H1 (cell line): ENCODE data around the gene CACNA1F. TPM values are rescaled to one million over a fixed set of nuclear protein-coding genes. Genes with fewer than 3 reads are reported as not detected.

ENCODE experiments used
- CTCF ChIA-PET: fragments of 300-600 bp; sonication (Branson Sonifier 250); formaldehyde crosslinking; loops from one replicate; lab custom pipeline; 2021; ENCODE audit not compliant: partially characterized antibody; lab: Charles Lee
- POLR2A ChIA-PET: fragments of 300-600 bp; sonication (Branson Sonifier 250); formaldehyde crosslinking; loops from one replicate; lab custom pipeline; 2021; ENCODE audit warnings: inconsistent platforms; ENCODE audit not compliant: partially characterized antibody; lab: Charles Lee
- DNase-seq, 2 experiments: peaks; one replicate each; pipeline versions ENCODE4 v3.0.0 to v3.0.0-alpha.2; 2010 to 2022; ENCODE audit warnings: low spot score in 2 of 2, low read depth in 1 of 2, mixed read lengths in 1 of 2
- FAIRE-seq: peaks from 2 replicates; lab custom pipeline; 2011; peaks lifted over from hg19 to GRCh38; lab: Jason Lieb, UNC
- H2AFZ ChIP-seq: 2 replicates; pipeline ENCODE4 v1.8.1; 2012; ENCODE audit warnings: low read length, inconsistent platforms
- H2AK5ac ChIP-seq: 2 replicates; pipeline ENCODE4 v1.6.1; 2013; ENCODE audit warnings: low read depth, low read length
- H2BK120ac ChIP-seq: replicated peaks from 2 replicates; pipeline ENCODE3; 2013; ENCODE audit warnings: low read depth, low read length, inconsistent platforms
- H2BK12ac ChIP-seq: 2 replicates; pipeline ENCODE4 v1.6.1; 2013; ENCODE audit warnings: low read depth, low read length
- H2BK15ac ChIP-seq: 2 replicates; pipeline ENCODE4 v1.6.1; 2013; ENCODE audit warnings: low read length
- H2BK20ac ChIP-seq: 2 replicates; pipeline ENCODE4 v1.6.1; 2013; ENCODE audit warnings: low read length
- H2BK5ac ChIP-seq: 2 replicates; pipeline ENCODE4 v1.6.1; 2013; ENCODE audit warnings: low read depth, low read length
- H3K14ac ChIP-seq: 2 replicates; pipeline ENCODE4 v1.6.1; 2013; ENCODE audit warnings: inconsistent platforms; ENCODE audit not compliant: insufficient read length
- H3K18ac ChIP-seq: 2 replicates; pipeline ENCODE4 v1.6.1; 2013; ENCODE audit warnings: low read length; ENCODE audit errors: extremely low read depth
- H3K23ac ChIP-seq: 2 replicates; pipeline ENCODE4 v1.6.1; 2013; ENCODE audit warnings: inconsistent platforms; ENCODE audit not compliant: insufficient read length
- H3K23me2 ChIP-seq: 2 replicates; pipeline ENCODE4 v1.6.1; 2013; ENCODE audit warnings: low read depth, low read length
- H3K27ac ChIP-seq: 2 replicates; pipeline ENCODE4 v1.6.1; 2011; ENCODE audit warnings: low read depth, low read length, inconsistent platforms
- H3K27me3 ChIP-seq, 4 experiments: replicated peaks in 1 of 4; 1 replicate in 1 of 4; 2 replicates in 3 of 4; pipeline versions ENCODE4 v1.6.1 to v1.8.1; 2011 to 2013; ENCODE audit warnings: low read length in 3 of 4, mild to moderate bottlenecking in 3 of 4, inconsistent platforms in 2 of 4, mixed read lengths in 2 of 4, moderate library complexity in 1 of 4; ENCODE audit not compliant: control insufficient read depth in 3 of 4, insufficient read depth in 3 of 4; ENCODE audit errors: extremely low read depth in 1 of 4
- H3K36me3 ChIP-seq, 4 experiments: 2 replicates each; pipeline versions ENCODE4 v1.6.1 to v1.8.1; 2011 to 2013; ENCODE audit warnings: mild to moderate bottlenecking in 4 of 4, low read length in 3 of 4, moderate library complexity in 2 of 4, control low read depth in 1 of 4, inconsistent platforms in 1 of 4; ENCODE audit not compliant: insufficient read depth in 4 of 4, control insufficient read depth in 2 of 4
- H3K4ac ChIP-seq: replicated peaks from 2 replicates; pipeline ENCODE3; 2013; ENCODE audit warnings: low read length, low read depth, mixed read lengths, inconsistent platforms; ENCODE audit not compliant: insufficient read length
- H3K4me1 ChIP-seq, 4 experiments: replicated peaks in 1 of 4; 1 replicate in 1 of 4; 2 replicates in 3 of 4; pipeline versions ENCODE4 v1.6.1 to v1.8.1; 2011 to 2013; ENCODE audit warnings: low read length in 3 of 4, inconsistent platforms in 2 of 4, mixed read lengths in 1 of 4; ENCODE audit not compliant: insufficient read depth in 4 of 4, control insufficient read depth in 3 of 4
- H3K4me2 ChIP-seq, 2 experiments: 2 replicates each; pipeline versions ENCODE4 v1.6.1 to v1.8.1; 2011 to 2013; ENCODE audit warnings: low read depth in 2 of 2, low read length in 2 of 2, control low read depth in 1 of 2, inconsistent platforms in 1 of 2, mild to moderate bottlenecking in 1 of 2; ENCODE audit not compliant: insufficient read depth in 1 of 2
- H3K4me3 ChIP-seq, 4 experiments: fragments of 200-600, 300-600 bp in 1 of 4; sonication (generic), shearing (Covaris generic), sonication (Bioruptor Twin) in 1 of 4; 2 replicates each; pipeline versions ENCODE4 v1.5.1 to v1.8.1; 2011 to 2016; ENCODE audit warnings: low read length in 4 of 4, low read depth in 3 of 4, control low read depth in 2 of 4, inconsistent platforms in 2 of 4, mild to moderate bottlenecking in 2 of 4, mixed read lengths in 1 of 4, moderate library complexity in 1 of 4; ENCODE audit not compliant: insufficient read depth in 2 of 4; ENCODE audit errors: extremely low read depth in 1 of 4
- H3K56ac ChIP-seq: replicated peaks from 2 replicates; pipeline ENCODE3; 2013; ENCODE audit warnings: low read depth, mild to moderate bottlenecking, mixed read lengths, low read length, inconsistent platforms; ENCODE audit not compliant: insufficient read length
- H3K79me1 ChIP-seq: 2 replicates; pipeline ENCODE4 v1.6.1; 2013; ENCODE audit warnings: low read depth, low read length, control low read depth
- H3K79me2 ChIP-seq, 2 experiments: 2 replicates each; pipeline versions ENCODE4 v1.6.1 to v1.8.1; 2012 to 2013; ENCODE audit warnings: low read length in 2 of 2, mild to moderate bottlenecking in 2 of 2, inconsistent platforms in 1 of 2; ENCODE audit not compliant: insufficient read depth in 2 of 2, control insufficient read depth in 1 of 2
- H3K9ac ChIP-seq, 4 experiments: replicated peaks in 1 of 4; 1 replicate in 1 of 4; 2 replicates in 3 of 4; pipeline versions ENCODE4 v1.6.1 to v1.8.1; 2011 to 2013; ENCODE audit warnings: low read depth in 3 of 4, low read length in 3 of 4, control low read depth in 2 of 4, mild to moderate bottlenecking in 2 of 4, moderate library complexity in 2 of 4, inconsistent platforms in 1 of 4; ENCODE audit errors: extremely low read depth in 1 of 4
- H3K9me3 ChIP-seq, 2 experiments: 2 replicates each; pipeline versions ENCODE4 v1.6.1 to v1.8.1; 2012 to 2013; ENCODE audit warnings: mild to moderate bottlenecking in 2 of 2, moderate library complexity in 2 of 2, control low read depth in 1 of 2, inconsistent platforms in 1 of 2, low read depth in 1 of 2, low read length in 1 of 2, mixed read lengths in 1 of 2; ENCODE audit not compliant: insufficient read depth in 2 of 2
- H4K20me1 ChIP-seq, 2 experiments: replicated peaks in 1 of 2; 2 replicates each; pipeline versions ENCODE3 to v1.8.1; 2011 to 2013; ENCODE audit warnings: inconsistent platforms in 2 of 2, low read length in 2 of 2, mild to moderate bottlenecking in 1 of 2; ENCODE audit not compliant: insufficient read depth in 2 of 2, control insufficient read depth in 1 of 2
- H4K5ac ChIP-seq: 2 replicates; pipeline ENCODE4 v1.6.1; 2013; ENCODE audit warnings: low read length, low read depth, mixed read lengths, inconsistent platforms; ENCODE audit not compliant: insufficient read length
- H4K8ac ChIP-seq: 2 replicates; pipeline ENCODE4 v1.8.0; 2013; ENCODE audit warnings: mild to moderate bottlenecking, moderate library complexity, low read length, inconsistent platforms; ENCODE audit not compliant: insufficient read depth; ENCODE audit errors: extremely low read depth
- H4K91ac ChIP-seq: replicated peaks from 2 replicates; pipeline ENCODE3; 2013; ENCODE audit warnings: low read length, mixed read lengths, inconsistent platforms; ENCODE audit not compliant: insufficient read length
- CBX8 ChIP-seq: fragments of 300-800, 300-1000 bp; sonication (generic); IDR thresholded peaks from 2 replicates; pipeline ENCODE4 v1.7.1; 2016; ENCODE audit warnings: low read depth, low read length, borderline replicate concordance
- CHD1 ChIP-seq: IDR thresholded peaks from 2 replicates; pipeline ENCODE4 v1.6.1; 2012; ENCODE audit warnings: low read depth, low read length, improper control_type of control experiment
- MAFK ChIP-seq: IDR thresholded peaks from 2 replicates; pipeline ENCODE4 v1.6.1; 2012; ENCODE audit warnings: low read depth, mild to moderate bottlenecking, improper control_type of control experiment, low read length
- POLR2AphosphoS5 ChIP-seq: IDR thresholded peaks from 2 replicates; pipeline ENCODE4 v1.6.1; 2011; ENCODE audit warnings: low read depth, low read length
- POU5F1 ChIP-seq: IDR thresholded peaks from 2 replicates; pipeline ENCODE4 v1.6.1; 2011; ENCODE audit warnings: low read depth, mild to moderate bottlenecking, low read length, moderate library complexity
- SAP30 ChIP-seq: fragments of 300-600 bp; sonication (generic); IDR thresholded peaks from 2 replicates; pipeline ENCODE4 v1.7.1; 2012; ENCODE audit warnings: low read length, moderate library complexity, mild to moderate bottlenecking, inconsistent platforms; ENCODE audit not compliant: insufficient read depth, insufficient replicate concordance
- WGBS, 2 experiments: shearing (Covaris generic) in 1 of 2; methylation state at CpG; one replicate each; pipeline versions ENCODE4 v1.1.6 to v1.1.7; 2013 to 2015; ENCODE audit warnings: low lambda C conversion rate in 2 of 2, mixed read lengths in 2 of 2, inconsistent platforms in 1 of 2, low coverage in 1 of 2, missing lambda C conversion rate in 1 of 2; ENCODE audit not compliant: insufficient replicate concordance in 2 of 2, insufficient coverage in 1 of 2, insufficient read length in 1 of 2; ENCODE audit errors: extremely low coverage in 1 of 2, missing lambda C conversion rate in 1 of 2; 5-methylcytosine and 5-hydroxymethylcytosine counted together
- polyA plus RNA-seq, 7 experiments: library from polyadenylated mRNA; depleted of rRNA in 3 of 7; stranded (reverse) in 5 of 7; unstranded in 2 of 7; fragments of >200 nt in 5 of 7; fragments of 200-250 nt in 2 of 7; gene quantifications; 1 replicate in 5 of 7; 2 replicates in 1 of 7; 4 replicates in 1 of 7; pipeline versions ENCODE4 v1.2.1 to v1.2.3, GENCODE V29; 2011 to 2013; ENCODE audit warnings: missing spikeins in 2 of 7, mixed read lengths in 2 of 7
- total RNA-seq: library from RNA; stranded (reverse); fragmentation: NEBNext Ultra II Directional; extraction: Animal tissue kit (Norgen Biotek cat#: 25700); gene quantifications from 2 replicates; pipeline ENCODE4 v1.2.1, GENCODE V29; 2021

The CACNA1F gene
- total and polyA plus RNA-seq, 2 of the 8 experiments (the other 6 are each of a cell fraction or from before 2014, with no cell fraction given) = 0.59 to 0.84 TPM

GRCh38 chrX:49212209-49212608, 20.9 kb downstream of the CACNA1F start:
- no peak overlapping the region for H3K23ac ChIP-seq
- H2BK20ac ChIP-seq = no peak overlapping the region
- no peaks in the 10 kb centered on the region for H3K23me2 ChIP-seq
- no peak for FAIRE-seq
- H3K18ac ChIP-seq = no peak overlapping the region
- H3K79me2 ChIP-seq = no peaks in the 10 kb centered on the region
- WGBS, 2 experiments = no CpG with 5 or more reads among the region's 2 CpGs
- POLR2A ChIA-PET = no interaction called here
- H4K8ac ChIP-seq = no peak overlapping the region
- H3K14ac ChIP-seq = no peak overlapping the region
- DNase-seq = no peak
- H3K9me3 ChIP-seq = no peaks in the 10 kb centered on the region
- H3K4me3 ChIP-seq = no peak overlapping the region
- H4K5ac ChIP-seq = no peak overlapping the region
- no peak overlapping the region for H4K91ac ChIP-seq
- no peak overlapping the region for H2AK5ac ChIP-seq
- H3K9ac ChIP-seq = no peak overlapping the region
- H4K20me1 ChIP-seq = no peaks in the 10 kb centered on the region
- H2BK15ac ChIP-seq = no peak overlapping the region
- no peaks in the 10 kb centered on the region for H3K36me3 ChIP-seq
- H3K4ac ChIP-seq = no peak overlapping the region
- no peak overlapping the region for H2BK12ac ChIP-seq
- H3K4me2 ChIP-seq = no peak overlapping the region
- no peak overlapping the region for H3K56ac ChIP-seq
- TF ChIP-seq POU5F1 = no peak
- TF ChIP-seq SAP30 = no peak
- TF ChIP-seq POLR2AphosphoS5 = no peak
- no peak for TF ChIP-seq MAFK
- no peak for TF ChIP-seq CBX8
- TF ChIP-seq CHD1 = no peak
- TF ChIP-seq, all 59 proteins: peak for 0
- Histone ChIP-seq H3K79me1 (no peaks in the 10 kb centered on the region), H2BK5ac (no peak overlapping the region), H2AFZ (no peak overlapping the region), H3K4me1 (peaks cover 0 to 9% (median 2%) of the 10 kb centered on the region in 4 experiments; a peak in 2 of 7 replicates), H2BK120ac (no peak overlapping the region), H3K27me3 (no peaks in the 10 kb centered on the region), H3K27ac (no peak overlapping the region)
- CTCF ChIA-PET = no interaction called here
